Measurements from ENCODE around the gene SMIM41.

GRCh38 chr12:52032446-52032803, 47.1 kb upstream of the SMIM41 start:
- TF ChIP-seq POLR2A (IDR thresholded peaks at IDR 0.05) (no peak), CTCF (IDR thresholded peaks at IDR 0.05) (no peak)
